Left lung (tissue), 10 donors: ENCODE results near the gene SMARCC1. TPM values are rescaled to one million over a fixed set of nuclear protein-coding genes. Genes with fewer than 3 reads are reported as not detected.
A peak's percentile ranks its signal among the peaks of the same experiment; 100 is the strongest.

Source experiments
- ATAC-seq: fragments of 200-7000 bp; cut with Tn5 transposase; one replicate; pipeline ENCODE4 v1.9.1; 2020; ENCODE audit warnings: moderate library complexity
- DNase-seq, 4 donors: peaks; one replicate each; pipeline ENCODE4 v3.0.0-alpha.2; 2013 to 2020
- H3K27ac ChIP-seq, 2 donors: fragments of 200-600 bp; sonication (generic) in 1 of 2; one replicate each; pipeline versions ENCODE4 v1.5.0 to v1.8.0; 2020 to 2021
- H3K27me3 ChIP-seq, 2 donors: fragments of 200-600 bp; sonication (generic) in 1 of 2; one replicate each; pipeline versions ENCODE4 v1.5.0 to v1.8.0; 2020 to 2021
- H3K36me3 ChIP-seq, 2 donors: fragments of 200-600 bp; sonication (generic) in 1 of 2; one replicate each; pipeline versions ENCODE4 v1.5.0 to v1.8.0; 2020 to 2021
- H3K4me1 ChIP-seq, 2 donors: fragments of 200-600 bp; one replicate each; pipeline ENCODE4 v1.8.0; 2021
- H3K4me3 ChIP-seq, 2 donors: fragments of 200-600 bp; sonication (generic) in 1 of 2; one replicate each; pipeline versions ENCODE4 v1.5.0 to v1.8.0; 2020 to 2021; ENCODE audit warnings: mild to moderate bottlenecking in 1 of 2
- H3K9me3 ChIP-seq, 2 donors: fragments of 200-600 bp; sonication (generic) in 1 of 2; one replicate each; pipeline versions ENCODE4 v1.5.0 to v1.8.0; 2020 to 2021
- CTCF ChIP-seq, 2 donors: fragments of 200-600 bp; sonication (generic) in 1 of 2; IDR thresholded peaks; one replicate each; pipeline versions ENCODE4 v1.5.0 to v1.8.0; 2021; ENCODE audit warnings: antibody characterized with exemption in 2 of 2
- intact Hi-C, 2 donors: fragments of 100-400 bp; cut with DNase I; formaldehyde crosslinking; loops; one replicate each; pipeline versions ENCODE4 v1.11.2 to v1.14.2; 2022
- polyA plus RNA-seq, 6 donors: library from polyadenylated mRNA; unstranded; fragments of 120-200 nt; gene quantifications; one replicate each; pipeline ENCODE4 v1.2.1, GENCODE V29; 2013; ENCODE audit not compliant: insufficient read length in 6 of 6
- total RNA-seq, 2 donors: library from RNA; stranded (reverse); fragmentation: NEBNext Ultra II Directional; extraction: Animal tissue kit (Norgen Biotek cat#: 25700); gene quantifications; one replicate each; pipeline ENCODE4 v1.2.1, GENCODE V29; 2021
- donor health status: DM: no; HTN: yes; CAD: no.
- donor health status: DM: no; HTN: no; CAD: no.

The SMARCC1 gene
- total and polyA plus RNA-seq, 8 donors = 58.5 to 112 (median 97.6) TPM

- no peak for ATAC-seq
- intact Hi-C loops = no loop called here
Measured at GRCh38 chr3:47565734-47566550, 215.8 kb downstream of the SMARCC1 start.

GRCh38 chr3:47556351-47556750 is 225.3 kb downstream of the SMARCC1 start:
- no peaks in the 10 kb centered on the region for H3K9me3 ChIP-seq
- intact Hi-C loops = no loop called here
- no peaks in the 10 kb centered on the region for H3K27me3 ChIP-seq
- ATAC-seq (no peak), DNase-seq (no peak)
- no peak for TF ChIP-seq CTCF (IDR thresholded peaks at IDR 0.05)
- H3K4me1 ChIP-seq = no peaks in the 10 kb centered on the region
- H3K27ac ChIP-seq = no peak overlapping the region
- H3K4me3 ChIP-seq = no peak overlapping the region
- H3K36me3 ChIP-seq = no peaks in the 10 kb centered on the region

More at GRCh38 chr3:47565734-47566550, 215.8 kb downstream of the SMARCC1 start:
- Histone ChIP-seq H3K4me1 (no peaks in the 10 kb centered on the region), H3K36me3 (no peaks in the 10 kb centered on the region), H3K27me3 (no peaks in the 10 kb centered on the region), H3K27ac (no peak overlapping the region), H3K4me3 (no peak overlapping the region), H3K9me3 (no peaks in the 10 kb centered on the region)
- DNase-seq = no peak
- TF ChIP-seq CTCF (IDR thresholded peaks at IDR 0.05) = no peak

- no peak for ATAC-seq
- Histone ChIP-seq H3K27me3 (no peaks in the 10 kb centered on the region), H3K9me3 (no peaks in the 10 kb centered on the region), H3K27ac (no peak overlapping the region), H3K36me3 (no peaks in the 10 kb centered on the region), H3K4me1 (no peaks in the 10 kb centered on the region), H3K4me3 (no peak overlapping the region)
- no peak for TF ChIP-seq CTCF (IDR thresholded peaks at IDR 0.05)
- intact Hi-C loops = no loop called here
- DNase-seq = no peak
Measured at GRCh38 chr3:47554335-47554734, 227.4 kb downstream of the SMARCC1 start.

- intact Hi-C loops = no loop called here
- no peak for ATAC-seq
Measured at GRCh38 chr3:47553407-47553806, 228.3 kb downstream of the SMARCC1 start.

More at GRCh38 chr3:47553407-47553806, 228.3 kb downstream of the SMARCC1 start:
- H3K9me3 ChIP-seq = no peaks in the 10 kb centered on the region
- DNase-seq = peak in 2 of 4 donors; percentile 71 to 82
- H3K4me1 ChIP-seq = no peaks in the 10 kb centered on the region
- H3K27me3 ChIP-seq = no peaks in the 10 kb centered on the region
- no peak overlapping the region for H3K27ac ChIP-seq
- H3K4me3 ChIP-seq = no peak overlapping the region
- H3K36me3 ChIP-seq = no peaks in the 10 kb centered on the region
- TF ChIP-seq CTCF (IDR thresholded peaks at IDR 0.05) = no peak
